HG02840 (cell line): ENCODE results near the gene PPRC1.
A peak's percentile ranks its signal among the peaks of the same experiment; 100 is the strongest.

Experiments used
- ATAC-seq: cut with Tn5 transposase; IDR thresholded peaks from one replicate; pipeline ENCODE4 v1.9.1; 2021; ENCODE audit warnings: mild to moderate bottlenecking, moderate library complexity, moderate number of reproducible peaks; ENCODE audit not compliant: unreplicated experiment, low FRiP score

The PPRC1 gene

DNA sequence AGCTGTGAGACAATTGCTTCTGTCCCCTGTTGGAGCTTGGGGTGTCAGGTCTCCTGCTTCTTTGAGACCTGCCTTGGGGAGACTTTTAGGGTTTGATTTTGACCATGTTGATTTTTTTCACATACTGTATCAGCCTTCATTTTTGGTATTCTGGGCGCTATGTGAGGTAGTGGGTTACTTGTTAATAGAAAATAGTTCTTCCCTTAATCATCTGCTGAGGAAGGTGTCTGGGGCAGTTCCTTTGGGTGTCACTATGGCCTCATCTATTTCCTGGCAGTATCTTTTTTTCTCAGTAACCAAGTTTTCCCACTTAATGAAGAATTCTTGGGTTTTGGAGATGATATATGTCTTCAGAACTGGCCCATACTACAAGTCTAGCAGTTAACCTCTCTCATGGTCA, 14.7 kb downstream of the PPRC1 start:
- no peak for ATAC-seq

DNA sequence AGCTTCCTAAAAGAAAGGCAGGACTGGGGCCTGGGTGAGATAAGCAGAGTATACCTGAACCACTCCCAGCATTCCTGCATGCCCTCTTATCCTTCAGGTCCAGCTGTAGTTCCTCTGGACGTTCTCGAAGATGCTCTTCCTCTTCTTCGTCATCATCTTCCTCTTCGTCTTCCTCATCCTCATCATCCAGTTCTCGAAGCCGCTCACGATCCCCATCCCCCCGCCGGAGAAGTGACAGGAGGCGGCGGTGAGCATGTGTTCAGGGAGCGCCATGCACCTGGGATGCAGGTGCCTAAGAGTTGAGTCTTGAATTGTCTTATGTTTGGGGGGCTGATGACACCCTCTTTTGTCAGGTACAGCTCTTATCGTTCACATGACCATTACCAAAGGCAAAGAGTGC, 15.4 kb downstream of the PPRC1 start:
- no peak for ATAC-seq

DNA sequence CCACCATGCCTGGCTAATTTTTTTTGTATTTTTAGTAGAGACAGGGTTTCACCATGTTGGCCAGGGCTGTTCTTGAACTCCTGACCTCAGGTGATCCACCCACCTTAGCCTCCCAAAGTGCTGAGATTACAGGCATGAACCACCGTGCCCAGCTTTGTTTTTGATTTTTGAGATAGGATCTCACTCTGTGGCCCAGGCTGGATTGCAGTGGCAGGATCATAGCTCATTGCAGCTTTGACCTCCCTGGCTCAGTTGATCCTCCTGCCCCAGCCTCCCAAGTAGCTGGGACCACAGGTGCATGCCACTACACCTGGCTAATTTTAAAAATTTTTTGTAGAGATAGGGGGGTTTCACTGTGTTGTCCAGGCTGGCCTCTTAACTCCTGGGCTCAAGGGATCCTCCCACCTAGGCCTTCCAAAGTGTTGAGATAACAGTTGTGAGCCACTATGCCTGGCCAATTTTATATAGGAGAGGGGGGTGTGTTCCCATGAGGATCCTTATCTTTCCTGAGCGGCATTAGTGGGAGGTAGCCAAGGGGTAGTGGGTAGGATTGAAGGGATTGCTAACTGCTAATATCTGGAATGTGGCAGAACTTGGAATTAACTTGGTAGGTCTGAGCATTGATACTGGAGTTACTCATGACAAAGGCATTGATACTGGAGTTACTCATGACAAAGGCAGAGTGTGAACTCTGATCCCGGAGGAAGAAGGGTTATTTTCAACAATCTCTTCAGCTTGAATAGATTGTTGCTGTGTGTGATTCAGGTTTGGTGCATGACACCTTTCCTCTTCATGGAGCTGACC, 18.3 kb downstream of the PPRC1 start:
- ATAC-seq = no peak

DNA sequence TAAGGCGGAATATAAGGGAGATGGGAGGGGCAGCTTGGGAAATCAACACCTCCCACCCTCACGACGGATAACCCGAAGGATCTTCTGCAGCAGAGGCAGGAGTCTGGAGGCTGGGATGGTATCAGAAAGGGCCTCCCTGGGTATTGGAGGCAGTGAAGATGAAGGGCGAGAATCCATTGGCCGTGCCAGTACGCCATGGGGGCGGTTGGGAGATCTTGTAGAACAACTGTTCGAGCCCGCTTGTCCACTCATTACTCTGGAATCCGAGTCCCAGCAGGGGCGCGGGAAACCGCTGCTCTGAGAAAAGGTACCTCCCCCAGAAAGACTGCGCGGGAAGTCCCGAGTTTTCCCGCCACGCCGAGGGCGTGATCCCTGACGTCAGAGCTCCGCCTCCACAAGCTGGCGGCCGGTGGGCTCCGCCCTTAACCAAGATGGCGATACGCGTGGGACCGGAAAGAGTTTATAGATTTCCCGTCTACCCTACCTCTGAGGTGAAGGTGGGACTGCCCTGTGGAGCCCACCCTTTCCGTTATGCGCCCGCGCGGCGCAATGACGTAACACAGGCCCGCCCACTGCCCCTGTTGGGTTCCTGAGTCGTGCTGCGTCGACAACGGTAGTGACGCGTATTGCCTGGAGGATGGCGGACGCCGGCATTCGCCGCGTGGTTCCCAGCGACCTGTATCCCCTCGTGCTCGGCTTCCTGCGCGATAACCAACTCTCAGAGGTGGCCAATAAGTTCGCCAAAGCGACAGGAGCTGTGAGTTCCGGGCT, 19.1 kb downstream of the PPRC1 start, which contains the start of gene NOLC1:
TSS of gene NOLC1 (plus strand) at position 616 of the 771 bp plus-strand sequence. CDS start at position 638, 22 bp downstream.
- ATAC-seq = peak; percentile 95

DNA sequence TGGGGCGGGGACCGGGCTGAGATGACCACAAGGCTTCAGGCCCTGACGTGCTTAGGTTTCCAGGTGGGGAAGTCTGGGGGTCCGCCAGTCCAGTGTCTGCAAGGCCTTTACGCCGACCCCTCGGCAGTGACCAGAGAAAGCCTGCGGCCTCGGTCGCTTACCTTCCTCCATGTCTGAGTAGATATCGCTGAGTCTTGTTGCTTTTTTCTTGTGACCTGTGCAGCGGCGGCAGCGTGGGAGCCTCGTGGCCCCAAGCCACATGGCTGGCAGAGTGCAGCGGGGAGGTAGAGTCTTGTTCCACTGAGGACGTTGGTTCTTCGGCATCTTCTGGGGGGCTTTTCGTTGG, 19.7 kb downstream of the PPRC1 start:
- peak; percentile 5 for ATAC-seq

DNA sequence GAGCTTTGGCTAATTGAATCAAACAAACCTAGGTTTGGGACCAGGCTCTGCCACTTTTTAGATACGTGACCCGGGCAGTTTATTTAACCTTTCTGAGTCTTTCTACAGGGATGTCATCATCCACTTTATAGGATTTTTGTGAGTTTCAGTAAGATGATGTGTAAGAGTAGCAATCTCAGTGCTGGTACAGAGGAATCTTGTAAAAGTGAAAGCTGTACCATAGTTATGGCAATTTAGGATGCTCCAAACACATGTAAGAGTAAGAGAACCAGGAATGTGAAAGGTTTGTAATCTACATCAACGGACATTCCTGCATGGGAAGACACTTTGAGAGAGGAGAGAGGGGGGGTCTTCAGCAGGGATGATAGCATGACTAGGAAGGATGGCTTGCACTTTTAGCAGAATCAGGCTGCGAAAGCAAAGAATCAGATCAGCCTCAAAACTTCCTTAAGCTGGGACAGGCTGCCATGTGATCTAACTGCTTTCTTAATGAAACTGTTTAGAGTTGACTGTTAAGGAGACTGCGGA, 20.3 kb downstream of the PPRC1 start:
- ATAC-seq = no peak

DNA sequence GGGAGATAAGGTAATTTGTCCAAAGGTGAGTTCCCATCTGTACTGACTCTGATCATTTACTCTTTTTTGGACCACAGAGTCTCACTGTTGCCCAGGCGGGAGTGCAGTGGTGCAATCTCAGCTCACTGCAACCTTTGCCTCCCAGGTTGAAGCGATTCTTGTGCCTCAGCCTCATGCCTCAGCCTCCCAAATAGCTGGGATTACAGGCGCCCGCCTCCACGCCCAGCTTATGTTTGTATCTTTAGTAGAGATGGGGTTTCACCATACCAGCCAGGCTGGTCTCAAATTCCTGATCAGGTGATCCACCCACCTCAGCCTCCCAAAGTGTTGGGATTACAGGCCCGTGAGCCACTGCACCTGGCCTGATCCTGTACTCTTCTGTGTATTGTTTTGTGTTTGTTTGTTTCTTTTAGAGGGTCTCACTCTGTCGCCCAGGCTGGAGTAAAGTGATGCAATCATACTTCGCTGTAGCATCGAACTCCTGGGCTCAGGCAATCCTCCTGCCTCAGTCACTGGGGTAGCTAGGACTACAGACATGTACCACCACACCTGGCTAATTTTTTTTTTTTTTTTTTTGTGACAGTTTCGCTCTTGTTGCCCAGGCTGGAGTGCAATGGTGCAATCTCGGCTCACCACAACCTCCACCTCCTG, 21.8 kb downstream of the PPRC1 start:
- no peak for ATAC-seq

DNA sequence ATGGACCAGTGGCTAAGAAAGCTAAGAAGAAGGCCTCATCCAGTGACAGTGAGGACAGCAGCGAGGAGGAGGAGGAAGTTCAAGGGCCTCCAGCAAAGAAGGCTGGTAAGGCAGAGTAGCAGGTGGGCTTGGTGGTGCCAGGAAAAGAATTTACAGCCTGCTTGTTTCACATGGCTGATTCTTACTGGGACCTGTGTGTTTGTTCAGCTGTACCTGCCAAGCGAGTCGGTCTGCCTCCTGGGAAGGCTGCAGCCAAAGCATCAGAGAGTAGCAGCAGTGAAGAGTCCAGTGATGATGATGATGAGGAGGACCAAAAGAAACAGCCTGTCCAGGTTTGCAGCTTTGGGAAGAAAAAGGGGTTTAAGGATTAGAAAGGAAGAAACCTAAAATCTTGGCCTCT, 24.4 kb downstream of the PPRC1 start:
- no peak for ATAC-seq

DNA sequence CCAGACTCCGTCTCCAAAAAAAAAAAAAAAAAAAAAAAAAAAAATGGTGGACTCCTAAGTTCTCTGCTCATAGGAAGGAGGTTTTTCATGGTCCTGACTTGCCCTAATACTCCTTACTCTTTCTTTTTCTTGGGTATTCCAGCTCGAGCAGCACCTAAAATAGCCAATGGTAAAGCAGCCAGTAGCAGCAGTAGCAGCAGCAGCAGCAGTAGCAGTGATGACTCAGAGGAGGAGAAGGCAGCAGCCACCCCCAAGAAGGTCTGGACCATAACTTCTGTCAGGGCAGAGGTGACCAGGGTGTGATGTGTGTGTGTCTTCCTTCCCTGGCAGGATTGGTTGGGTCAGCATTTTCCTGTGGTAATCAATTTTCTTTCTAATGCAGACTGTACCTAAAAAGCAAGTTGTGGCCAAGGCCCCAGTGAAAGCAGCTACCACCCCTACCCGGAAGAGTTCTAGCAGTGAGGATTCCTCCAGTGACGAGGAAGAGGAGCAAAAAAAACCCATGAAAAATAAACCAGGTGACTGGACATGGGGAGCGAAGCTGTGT, 26.3 kb downstream of the PPRC1 start:
- no peak for ATAC-seq

DNA sequence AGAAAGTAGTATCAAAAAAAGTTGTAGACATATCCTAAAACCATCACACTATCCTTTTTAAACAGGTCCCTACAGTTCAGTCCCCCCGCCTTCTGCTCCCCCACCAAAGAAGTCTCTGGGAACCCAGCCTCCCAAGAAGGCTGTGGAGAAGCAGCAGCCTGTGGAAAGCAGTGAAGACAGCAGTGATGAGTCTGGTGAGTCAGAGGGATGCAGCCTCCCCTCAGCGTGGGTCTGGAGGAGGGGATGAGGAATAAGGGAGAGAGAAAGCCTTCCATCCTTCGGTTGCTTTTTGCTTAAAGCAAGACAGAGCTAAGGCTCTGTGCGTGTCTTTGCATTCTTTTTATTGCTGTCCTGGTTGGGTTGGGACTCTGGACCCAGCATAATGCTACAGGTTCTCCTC, 27.0 kb downstream of the PPRC1 start:
- no peak for ATAC-seq

DNA sequence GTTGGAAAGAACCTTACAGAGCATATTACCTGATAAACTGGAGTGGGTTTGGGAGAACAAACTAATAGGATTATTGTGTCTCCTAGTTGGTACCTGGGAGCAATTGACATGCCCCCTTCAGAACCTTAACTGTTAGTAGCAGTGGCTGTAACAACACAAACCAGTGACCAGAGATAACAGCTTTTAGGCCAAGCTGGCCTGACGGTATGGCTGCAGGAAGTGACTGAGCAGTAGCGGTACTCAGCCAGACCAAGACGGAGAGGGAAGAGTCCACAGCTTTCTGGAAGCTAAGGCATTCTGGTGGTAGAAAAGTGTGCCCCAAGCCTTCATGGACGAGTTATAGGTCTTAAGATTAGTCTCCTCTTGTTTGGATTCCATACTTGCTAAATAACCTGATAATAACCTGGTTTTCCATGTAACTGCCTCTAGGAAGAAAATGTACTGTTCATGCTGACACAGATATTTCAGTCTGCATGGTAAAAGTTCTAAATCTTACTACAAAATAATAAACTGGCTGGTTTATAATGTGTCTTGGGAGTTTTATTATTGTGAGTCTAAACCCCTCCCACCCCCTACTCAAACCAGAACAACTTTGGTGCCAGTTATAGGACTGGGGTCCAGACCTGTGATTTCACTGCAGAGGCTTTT, 30.6 kb downstream of the PPRC1 start:
- no peak for ATAC-seq

DNA sequence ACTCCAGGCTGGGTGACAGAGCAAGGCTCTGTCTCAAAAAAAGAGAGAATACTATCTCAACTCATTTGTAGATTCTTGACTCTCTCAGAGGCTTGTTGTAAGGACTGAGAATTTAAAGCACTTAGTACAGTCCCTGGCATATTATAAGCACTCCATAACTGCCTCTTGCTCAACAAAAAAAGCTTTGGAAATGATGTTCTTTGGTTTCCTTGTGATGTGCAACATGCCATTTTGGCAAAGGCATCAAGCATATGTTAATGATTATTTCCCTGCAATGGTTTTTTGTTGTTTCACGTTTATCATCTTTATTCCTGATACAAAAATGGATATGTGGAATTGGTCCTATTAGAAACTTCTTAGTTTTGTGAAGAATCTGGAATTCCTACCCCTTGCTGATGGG, 35.0 kb downstream of the PPRC1 start:
- ATAC-seq = no peak

DNA sequence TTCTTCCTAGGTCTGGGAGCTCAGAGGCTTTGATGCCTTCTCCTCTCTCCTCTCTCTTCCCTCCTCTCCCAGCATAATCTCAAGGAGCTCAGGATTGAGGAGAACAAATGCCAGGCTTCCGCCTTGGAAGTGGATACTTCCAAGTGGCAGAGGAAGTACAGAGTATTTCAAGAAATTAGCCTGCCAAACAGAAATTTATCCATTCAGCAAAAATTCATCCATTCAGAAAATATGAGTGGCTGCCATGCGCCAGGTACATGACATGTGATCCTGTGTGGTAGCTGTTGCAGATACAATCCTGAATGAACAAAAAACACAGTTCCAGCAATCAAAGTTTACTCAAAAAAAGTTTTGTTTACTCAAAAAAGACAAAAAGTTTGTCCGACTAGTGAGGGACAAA, 37.8 kb downstream of the PPRC1 start:
- no peak for ATAC-seq

DNA sequence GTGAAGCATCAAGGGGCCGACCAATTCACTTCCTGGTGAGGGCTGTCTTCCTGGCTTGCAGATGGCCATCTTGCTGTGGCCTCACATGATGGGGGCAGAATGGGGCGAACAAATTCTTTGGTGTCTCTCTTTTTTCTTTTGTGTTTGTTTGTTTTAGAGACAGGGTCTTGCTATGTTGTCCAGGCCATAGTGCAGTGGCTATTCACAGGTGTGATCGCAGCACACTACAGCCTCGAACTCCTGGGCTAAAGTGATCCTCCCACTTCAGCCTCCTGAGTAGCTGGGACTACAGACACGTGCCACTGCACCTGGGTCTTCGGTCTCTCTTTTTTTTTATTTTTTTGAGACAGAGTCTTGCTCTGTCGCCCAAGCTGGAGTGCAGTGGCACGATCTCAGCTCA, 39.4 kb downstream of the PPRC1 start:
- ATAC-seq = no peak

DNA sequence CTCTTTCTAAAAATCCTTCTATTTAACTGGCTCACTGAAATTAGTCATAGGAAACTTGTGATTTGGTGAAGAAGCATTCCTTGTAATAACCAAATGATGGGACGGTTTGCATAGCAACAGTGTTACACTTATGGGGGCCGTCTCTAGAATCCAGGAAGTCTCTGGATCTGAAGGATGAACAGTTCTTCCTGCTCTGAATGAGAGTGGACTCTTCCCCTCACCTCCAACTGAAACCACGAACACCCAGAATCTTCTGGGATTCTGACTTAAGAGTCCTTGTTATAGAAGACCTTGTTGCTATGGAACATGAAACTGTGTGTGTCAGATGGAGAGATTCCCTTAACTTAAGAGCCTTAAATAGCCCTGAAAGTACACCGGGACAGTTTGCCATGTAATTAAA, 42.6 kb downstream of the PPRC1 start:
- no peak for ATAC-seq

DNA sequence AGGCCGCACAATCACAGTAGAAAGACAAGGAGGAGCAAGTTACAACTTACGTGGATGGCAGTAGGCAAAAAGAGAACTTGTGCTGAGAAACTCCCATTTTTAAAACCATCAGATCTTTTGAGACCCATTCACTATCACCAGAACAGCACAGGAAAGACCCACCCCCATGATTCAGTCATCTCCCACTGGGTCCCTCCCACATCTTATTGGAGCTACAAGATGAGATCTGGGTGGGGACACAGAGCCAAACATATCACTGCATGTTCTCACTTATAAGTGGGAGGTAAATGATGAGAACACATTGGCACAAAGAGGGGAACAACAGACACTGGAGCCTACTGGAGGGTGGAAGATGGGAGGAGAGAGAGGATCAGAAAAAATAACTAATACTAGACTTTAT, 51.8 kb downstream of the PPRC1 start:
- ATAC-seq = no peak

DNA sequence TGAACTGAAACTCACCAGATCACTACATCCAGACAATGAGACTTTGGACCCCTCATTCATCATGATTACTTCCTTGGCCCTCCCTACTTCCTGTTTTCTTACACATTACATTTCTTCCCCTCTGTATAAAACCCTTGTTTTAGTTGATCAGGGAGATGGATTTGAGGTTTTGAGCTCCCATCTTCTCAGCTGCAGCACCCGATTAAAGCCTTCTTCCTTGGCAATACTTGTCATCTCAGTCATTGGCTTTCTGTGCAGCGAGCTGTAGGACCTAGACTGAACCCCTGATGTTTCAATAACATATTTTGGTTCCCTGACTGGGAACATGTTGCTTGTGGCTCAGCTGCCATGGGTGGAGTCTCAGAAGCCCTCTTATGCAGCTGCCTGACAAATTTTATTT, 52.4 kb downstream of the PPRC1 start:
- no peak for ATAC-seq

DNA sequence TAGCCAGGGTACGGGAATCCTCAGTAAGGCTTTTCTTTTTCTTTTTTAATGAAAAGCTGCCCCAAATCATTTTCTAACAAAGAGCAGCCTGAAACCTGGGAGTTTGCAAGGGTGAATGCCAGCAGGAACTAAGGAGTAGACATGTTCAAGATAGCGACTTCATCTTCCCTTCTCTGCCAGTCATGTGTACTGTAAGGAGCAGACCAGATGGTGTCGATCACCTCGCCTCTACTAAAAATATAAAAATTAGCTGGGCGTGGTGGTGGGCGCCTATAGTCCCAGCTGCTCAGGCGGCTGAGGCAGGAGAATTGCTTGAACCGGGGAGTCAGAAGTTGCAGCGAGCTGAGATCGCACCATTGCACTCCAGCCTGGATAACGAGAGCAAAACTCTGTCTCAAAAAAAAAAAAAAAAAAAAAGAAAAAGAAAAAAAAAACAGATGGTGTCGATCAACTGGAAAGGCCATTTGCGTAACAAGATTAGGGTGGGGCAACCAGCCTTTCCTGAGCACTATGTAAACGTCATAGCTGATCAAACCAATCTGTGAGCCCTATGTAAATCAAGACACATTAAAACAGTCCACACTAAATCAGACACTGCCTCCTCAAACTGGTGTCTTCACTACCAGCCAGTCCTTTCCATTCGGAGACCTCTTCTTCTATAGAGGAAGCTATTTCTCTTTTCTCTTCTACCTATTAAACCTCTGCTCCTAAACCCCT, 53.1 kb downstream of the PPRC1 start:
- no peak for ATAC-seq

DNA sequence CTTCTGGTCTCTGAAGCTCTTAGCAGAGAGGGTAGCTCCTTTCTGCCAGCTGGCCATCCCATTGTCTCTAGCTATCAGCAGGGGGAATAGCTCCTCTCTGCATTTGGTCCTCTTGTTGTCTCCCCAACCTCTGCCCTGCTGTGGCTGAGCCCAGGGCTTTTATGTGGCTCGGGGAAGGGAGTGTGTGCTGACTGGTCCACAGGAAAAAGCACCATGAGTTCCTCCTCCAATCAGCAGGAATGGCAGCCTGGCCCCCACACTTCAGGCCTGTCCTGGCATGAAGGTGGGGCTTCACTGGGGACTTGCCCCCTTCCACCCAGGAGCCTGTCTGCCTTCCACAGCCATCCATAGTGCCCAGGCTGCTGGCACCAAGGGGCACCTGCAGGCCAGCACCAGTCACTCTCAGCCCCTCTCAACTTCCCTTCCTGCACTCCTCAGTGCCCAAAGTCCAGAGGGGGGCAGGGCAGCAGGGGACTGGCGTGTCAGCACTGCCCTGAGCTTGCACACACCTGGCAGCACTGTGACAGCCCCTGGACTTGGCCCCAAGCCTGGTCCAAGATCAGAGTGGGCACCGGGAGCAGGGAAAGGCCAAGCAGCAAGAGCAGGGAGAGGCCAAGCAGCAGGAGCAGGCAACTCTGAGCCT, 55.6 kb downstream of the PPRC1 start:
- ATAC-seq = no peak
